HG03378 (cell line): ENCODE measurements around the gene ZNF235.
A peak's percentile ranks its signal among the peaks of the same experiment; 100 is the strongest.
"Not testable (repeated sequence)": the region's sequence is repeated elsewhere in the genome, so short reads cannot be mapped to it uniquely, and the experiment has no call there.

Source experiments
- ATAC-seq: cut with Tn5 transposase; IDR thresholded peaks from one replicate; pipeline ENCODE4 v1.9.1; 2021; ENCODE audit warnings: mild to moderate bottlenecking, moderate library complexity; ENCODE audit not compliant: unreplicated experiment

Gene ZNF235

DNA sequence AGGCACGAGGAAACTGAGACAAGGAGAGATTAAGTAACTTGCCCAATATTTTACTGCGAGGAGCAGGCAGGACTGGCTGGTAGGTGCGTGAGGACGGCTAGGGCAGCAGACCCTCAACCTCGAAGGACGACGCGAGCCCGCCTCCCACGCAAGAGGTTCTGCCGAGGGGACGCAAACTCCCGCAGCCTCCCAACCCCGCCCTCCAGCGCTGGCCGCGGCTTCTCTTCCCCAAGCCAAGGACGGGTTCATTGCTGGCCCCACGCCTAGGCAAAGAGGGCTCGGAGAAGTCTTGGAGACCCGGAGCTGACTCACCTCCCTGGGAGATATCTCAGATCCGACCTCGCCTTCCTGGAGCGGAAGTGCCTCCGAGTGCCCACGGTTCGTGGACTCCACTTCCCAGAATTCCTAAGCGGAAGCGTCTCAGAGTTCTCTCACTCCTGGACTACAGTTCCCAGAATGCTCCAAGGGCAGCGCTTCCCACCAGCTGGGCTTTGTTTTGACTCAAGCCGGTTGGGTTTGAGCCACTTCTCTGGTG, at the start of gene ZNF235:
ZNF235 (minus strand) TSS at position 367 of the 535 bp plus-strand sequence. CDS start 1,621 bp downstream, outside the sequence.
- ATAC-seq = peak; percentile 88

DNA sequence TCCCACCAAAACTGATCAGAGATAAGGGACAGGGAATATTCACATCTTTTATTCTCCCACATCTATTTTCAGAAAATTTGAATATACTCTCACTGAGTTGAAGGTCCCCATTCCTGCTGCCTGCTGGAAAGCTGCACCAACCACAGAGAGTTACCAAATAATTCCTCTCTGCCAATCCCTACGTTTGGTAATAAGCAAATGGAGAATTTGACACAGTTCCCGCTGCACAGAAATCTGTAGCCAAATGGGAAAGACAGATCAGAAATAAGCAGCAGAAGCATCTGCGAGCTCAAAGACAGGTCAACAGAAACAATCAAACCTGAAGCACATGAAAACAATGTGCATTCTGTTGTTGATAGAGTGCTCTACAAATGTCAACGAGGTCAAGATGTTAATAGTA, 41.7 kb upstream of the ZNF235 start:
- ATAC-seq = no peak

- no peak for ATAC-seq
These were observed 41.1 kb upstream of the ZNF235 start for GRCh38 chr19:44345959-44346358.

DNA sequence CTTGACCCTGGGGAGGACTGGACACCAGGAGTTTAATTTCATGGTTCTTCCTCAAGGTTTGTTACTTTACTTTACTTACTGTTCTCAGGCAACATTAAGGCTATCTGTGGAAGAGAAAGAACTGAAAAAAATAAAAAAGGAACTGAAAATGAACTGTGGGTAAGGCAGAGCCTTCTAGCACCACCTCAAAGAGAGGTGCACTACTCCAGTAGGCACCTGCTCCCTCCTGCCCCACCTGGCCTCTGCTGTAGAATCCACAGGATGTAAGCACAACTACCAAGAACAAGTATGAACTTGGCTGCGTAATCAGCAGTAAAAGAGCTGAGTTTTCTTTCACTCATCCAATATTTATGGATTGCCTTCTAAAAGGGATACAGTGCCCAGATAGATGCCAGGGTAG, 39.4 kb upstream of the ZNF235 start:
- ATAC-seq = no peak

- ATAC-seq = no peak
These were observed 37.0 kb upstream of the ZNF235 start for GRCh38 chr19:44341794-44342193.

DNA sequence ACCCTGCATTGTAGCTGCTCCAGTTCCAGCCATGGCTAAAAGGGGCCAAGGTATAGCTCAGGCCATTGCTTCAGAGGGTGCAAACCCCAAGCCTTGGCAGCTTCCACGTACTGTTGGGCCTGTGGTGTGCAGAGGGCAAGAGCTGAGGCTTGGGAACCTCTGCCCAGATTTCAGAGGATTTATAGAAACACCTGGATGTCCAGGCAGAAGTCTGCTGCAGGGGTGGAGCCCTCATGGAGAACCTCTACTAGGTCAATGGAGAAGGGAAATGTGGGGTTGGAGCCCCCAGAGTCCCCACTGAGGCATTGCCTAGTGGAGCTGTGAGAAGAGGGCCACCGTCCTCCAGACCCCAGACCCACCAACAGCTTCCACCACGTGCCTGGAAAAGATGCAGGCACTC, 29.8 kb upstream of the ZNF235 start:
- ATAC-seq = not testable (repeated sequence)

DNA sequence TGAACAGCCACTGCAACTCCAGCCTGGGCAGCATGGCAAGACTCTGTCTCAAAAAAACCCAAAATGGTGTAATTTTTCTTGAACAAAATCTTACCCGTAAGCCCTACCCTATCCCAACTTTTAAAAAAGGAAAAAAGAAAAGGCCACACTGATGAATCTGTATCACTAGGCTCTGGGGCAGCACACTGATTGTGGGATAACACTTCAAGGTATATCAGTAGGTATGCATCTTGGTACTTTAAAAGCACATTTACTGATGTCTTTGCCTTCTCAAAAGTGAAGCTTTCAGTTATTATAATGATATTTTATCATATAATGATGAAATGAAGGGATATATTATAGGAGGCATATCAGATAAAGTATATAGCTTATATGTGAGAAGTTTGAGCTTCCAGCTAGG, 27.3 kb upstream of the ZNF235 start:
- no peak for ATAC-seq

- ATAC-seq = no peak
These were observed 11.1 kb upstream of the ZNF235 start for GRCh38 chr19:44315883-44316282.

DNA sequence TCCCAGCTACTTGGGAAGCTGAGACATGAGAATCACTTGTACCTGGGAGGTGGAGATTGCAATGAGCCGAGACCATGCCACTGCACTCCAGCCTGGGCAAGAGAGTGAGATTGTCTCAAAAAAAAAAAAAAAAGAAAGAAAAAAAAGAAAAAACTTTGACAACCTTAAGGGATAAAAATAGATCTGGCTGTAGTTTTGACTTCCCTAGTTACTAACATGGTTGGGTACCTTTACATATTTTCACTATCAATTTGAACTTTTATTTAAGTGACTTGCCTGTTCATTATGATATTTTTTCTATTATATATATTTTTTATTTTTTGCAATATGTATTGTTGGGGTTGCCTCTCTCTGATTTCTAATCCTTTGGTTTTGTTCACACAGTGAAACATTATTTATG, 8.4 kb upstream of the ZNF235 start:
- no peak for ATAC-seq

DNA sequence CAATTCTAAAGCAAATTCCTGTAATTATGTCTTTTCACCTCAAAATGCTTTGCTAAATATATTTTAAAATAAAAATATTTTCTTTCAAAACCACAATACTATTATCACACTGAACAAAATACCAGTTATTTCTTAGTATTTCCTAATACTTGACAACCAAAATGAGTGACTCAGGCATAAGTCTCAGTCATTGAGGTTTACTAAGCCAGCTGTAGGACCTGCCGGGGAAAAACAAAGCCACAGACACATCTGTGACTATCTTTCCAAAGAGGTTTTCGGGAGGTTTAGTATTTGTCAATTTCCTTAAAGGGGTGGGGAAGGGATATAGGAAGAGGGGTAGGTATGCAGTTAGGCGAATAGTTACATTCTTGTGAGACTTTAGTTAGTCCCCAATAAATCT, 3.2 kb upstream of the ZNF235 start:
- ATAC-seq = no peak

- ATAC-seq = no peak
These were observed 1.5 kb upstream of the ZNF235 start for GRCh38 chr19:44306283-44306682.

DNA sequence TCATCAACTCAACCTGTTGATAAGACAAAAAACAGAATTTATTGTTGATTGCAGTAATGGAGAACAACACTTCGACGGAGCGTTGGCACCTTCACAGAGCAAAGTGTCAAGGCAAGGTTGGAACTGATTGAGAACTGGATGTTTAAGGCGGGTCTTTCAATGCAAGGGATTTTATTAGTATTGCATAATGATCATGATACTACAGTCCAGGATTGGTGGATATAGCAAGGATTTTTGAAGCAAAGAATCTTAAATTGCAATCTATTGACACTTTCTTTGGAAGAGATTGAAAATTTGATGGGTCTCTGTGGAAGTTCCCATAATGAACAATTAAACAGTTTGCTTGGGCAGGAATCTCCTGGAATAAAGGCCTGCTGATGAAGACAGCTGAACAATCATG, 632 bp upstream of the ZNF235 start:
- no peak for ATAC-seq

DNA sequence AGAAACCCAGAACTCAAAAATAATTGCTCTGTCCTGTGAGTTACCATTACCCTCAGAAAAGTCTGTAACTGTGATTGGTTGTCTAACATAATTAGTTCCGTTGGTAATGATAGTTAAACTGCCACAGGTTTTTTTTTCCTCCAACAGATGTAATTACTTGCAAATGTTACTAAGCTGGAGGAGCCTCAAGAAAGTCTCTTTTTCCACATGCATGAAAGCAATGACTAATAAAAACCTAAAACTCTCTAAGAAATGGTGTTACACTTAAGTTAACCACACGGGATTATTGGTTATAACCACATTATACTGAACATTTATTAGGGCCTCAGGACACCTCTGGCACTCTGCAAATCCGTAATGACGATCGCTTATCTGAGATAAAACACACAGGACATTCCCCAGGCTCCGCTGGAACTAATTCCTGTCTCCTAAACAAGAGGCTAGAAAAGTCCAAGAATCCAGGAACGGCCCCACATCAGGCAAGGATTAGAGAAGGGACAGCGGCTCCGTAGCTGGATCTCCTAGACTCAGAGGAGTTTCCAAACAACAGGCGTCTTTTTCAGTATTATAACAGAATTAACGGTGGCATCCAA, 753 bp downstream of the ZNF235 start:
- ATAC-seq = no peak

GRCh38 chr19:44303320-44303719, 1.5 kb downstream of the ZNF235 start:
- ATAC-seq = no peak

GRCh38 chr19:44284968-44285367, 19.9 kb downstream of the ZNF235 start:
- no peak for ATAC-seq

DNA sequence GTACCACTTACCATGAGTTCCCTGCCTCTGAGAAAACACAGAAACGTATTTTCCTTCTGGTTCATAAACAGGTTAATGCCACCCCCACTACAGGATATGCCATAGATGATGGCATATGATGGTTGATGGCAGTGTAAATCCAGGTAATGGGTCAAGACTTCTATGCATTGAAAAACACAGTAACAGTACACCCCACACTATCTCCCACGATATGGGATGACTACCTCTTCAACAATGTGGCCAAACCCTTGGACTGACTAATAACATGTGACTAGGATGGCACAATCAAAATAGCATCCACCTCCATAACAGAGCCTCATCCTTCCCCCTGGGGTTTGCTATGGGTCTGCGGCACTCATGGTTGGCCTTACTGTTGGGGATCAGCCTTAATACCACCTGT, 22.0 kb downstream of the ZNF235 start:
- ATAC-seq = no peak

GRCh38 chr19:44280916-44281315, 23.9 kb downstream of the ZNF235 start:
- ATAC-seq = no peak

DNA sequence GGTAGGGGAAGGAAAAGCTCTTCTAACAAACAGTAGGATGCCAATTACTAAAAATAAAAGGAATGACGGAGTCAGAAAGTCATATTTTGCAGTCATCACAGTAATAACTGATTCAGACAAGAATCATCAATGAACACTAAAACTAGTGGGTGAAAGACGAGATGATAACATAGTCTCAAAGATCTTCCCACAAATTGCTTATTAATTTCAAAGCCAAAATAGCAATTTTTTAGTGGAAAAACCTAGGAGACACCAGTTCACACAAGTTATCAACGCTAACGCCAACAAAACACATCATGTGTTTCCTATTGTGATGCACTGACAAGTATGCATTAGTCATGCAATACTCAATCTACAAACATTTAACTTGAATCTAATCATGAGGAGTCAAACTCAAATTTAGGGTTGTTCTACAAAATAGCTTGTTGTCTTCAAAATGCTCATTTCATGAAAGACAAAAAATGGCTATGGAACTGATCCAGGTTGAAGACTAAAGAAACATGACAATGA, 26.6 kb downstream of the ZNF235 start:
- ATAC-seq = no peak

- no peak for ATAC-seq
These were observed 27.5 kb downstream of the ZNF235 start for GRCh38 chr19:44277331-44277730.

DNA sequence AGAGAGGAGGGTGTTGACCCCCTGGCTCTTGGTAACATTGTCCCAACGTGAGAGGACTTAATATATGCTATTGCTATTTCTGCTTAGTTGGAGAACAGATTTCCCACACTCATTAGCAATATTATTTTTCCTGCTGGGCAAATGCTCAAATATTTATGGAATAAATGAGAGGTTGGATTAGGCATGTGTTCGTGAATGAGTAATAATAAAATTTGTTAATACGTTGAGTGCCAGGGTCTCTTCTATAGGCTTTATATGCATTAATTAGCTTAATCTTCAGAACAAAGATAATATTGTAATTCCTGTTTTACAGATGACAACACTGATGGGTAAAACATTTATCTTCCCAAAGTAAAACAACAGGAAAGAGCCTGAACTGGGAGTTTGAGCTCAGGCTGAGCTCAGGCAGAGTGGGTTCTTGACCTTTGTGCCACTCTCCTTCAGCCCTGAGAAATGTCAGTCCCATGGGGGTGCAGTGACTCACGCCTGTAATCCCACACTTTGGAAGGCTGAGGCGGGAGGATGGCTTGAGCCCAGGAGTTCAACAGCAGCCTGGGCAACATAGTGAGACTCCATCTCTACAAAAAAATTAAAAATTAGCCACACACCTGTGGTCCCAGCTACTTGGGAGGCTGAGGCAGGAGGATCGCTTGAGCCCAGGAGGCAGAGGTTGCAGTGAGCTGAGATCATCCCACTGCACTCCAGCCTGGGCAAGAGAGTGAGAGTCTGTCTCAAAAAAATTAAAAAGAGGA, 44.0 kb downstream of the ZNF235 start:
- no peak for ATAC-seq

- no peak for ATAC-seq
These were observed 44.5 kb downstream of the ZNF235 start for GRCh38 chr19:44260343-44260681.

GRCh38 chr19:44258835-44259413, 45.9 kb downstream of the ZNF235 start:
- ATAC-seq = no peak
